Bronchial epithelial cell (primary cell): Measurements from ENCODE around the gene EMC9. TPM values are rescaled to one million over a fixed set of nuclear protein-coding genes. Genes with fewer than 3 reads are reported as not detected.

Experiments used
- DNase-seq: peaks from one replicate; pipeline ENCODE4 v3.0.0-alpha.2; 2010; ENCODE audit warnings: low read depth
- FAIRE-seq: peaks from 2 replicates; lab custom pipeline; 2011; peaks lifted over from hg19 to GRCh38; lab: Jason Lieb, UNC
- H3K27me3 ChIP-seq: 2 replicates; pipeline ENCODE4 v1.5.1; 2011; ENCODE audit warnings: low read length; ENCODE audit not compliant: control insufficient read depth, insufficient read depth
- H3K36me3 ChIP-seq: 2 replicates; pipeline ENCODE4 v1.5.1; 2011; ENCODE audit warnings: low read length; ENCODE audit not compliant: control insufficient read depth, insufficient read depth
- H3K4me3 ChIP-seq: 2 replicates; pipeline ENCODE4 v1.5.1; 2011; ENCODE audit warnings: mild to moderate bottlenecking, low read depth, low read length, control low read depth
- CTCF ChIP-seq: IDR thresholded peaks from 2 replicates; pipeline ENCODE4 v1.5.1; 2011; ENCODE audit warnings: mild to moderate bottlenecking, moderate library complexity, low read length, control low read depth, inconsistent platforms; ENCODE audit not compliant: insufficient read depth, severe bottlenecking
- total RNA-seq: library from RNA; depleted of rRNA; stranded (reverse); fragments of >200 nt; gene quantifications from 2 replicates; pipeline ENCODE4 v1.2.1, GENCODE V29; 2014

The EMC9 gene
- total RNA-seq, 1 donor from 2014 or later, result 12.6 TPM

- H3K36me3 ChIP-seq, result peaks cover 15% of the 10 kb centered on the region
- H3K4me3 ChIP-seq, result peak overlapping the region; percentile 77
- DNase-seq (peak; percentile 71), FAIRE-seq (no peak)
- no peak for TF ChIP-seq CTCF
- no peaks in the 10 kb centered on the region for H3K27me3 ChIP-seq
Measured at GRCh38 chr14:24145690-24146452, 4.5 kb upstream of the EMC9 start.

GRCh38 chr14:24145219-24145618 is 3.8 kb upstream of the EMC9 start:
- no peak for TF ChIP-seq CTCF
- H3K36me3 ChIP-seq, result peaks cover 11% of the 10 kb centered on the region
- no peak for FAIRE-seq
- no peak overlapping the region for H3K4me3 ChIP-seq
- DNase-seq, result no peak
- no peaks in the 10 kb centered on the region for H3K27me3 ChIP-seq

- Histone ChIP-seq H3K36me3 (peaks cover 12% of the 10 kb centered on the region), H3K27me3 (no peaks in the 10 kb centered on the region), H3K4me3 (no peak overlapping the region)
- FAIRE-seq (no peak), DNase-seq (no peak)
- no peak for TF ChIP-seq CTCF
Measured at GRCh38 chr14:24144451-24144850, 3.1 kb upstream of the EMC9 start.

GRCh38 chr14:24143511-24143910 is 2.1 kb upstream of the EMC9 start:
- no peak for FAIRE-seq
- peaks cover 9% of the 10 kb centered on the region for H3K36me3 ChIP-seq
- no peak for TF ChIP-seq CTCF
- no peak overlapping the region for H3K4me3 ChIP-seq
- DNase-seq, result no peak
- no peaks in the 10 kb centered on the region for H3K27me3 ChIP-seq

- DNase-seq, result no peak
- Histone ChIP-seq H3K27me3 (no peaks in the 10 kb centered on the region), H3K36me3 (peaks cover 15% of the 10 kb centered on the region), H3K4me3 (no peak overlapping the region)
- FAIRE-seq, result no peak
- no peak for TF ChIP-seq CTCF
Measured at GRCh38 chr14:24139272-24139934, 2.0 kb downstream of the EMC9 start.
